Esophagus muscularis mucosa (tissue), 4 donors: ENCODE results near the gene LMO2. TPM values are rescaled to one million over a fixed set of nuclear protein-coding genes. Genes with fewer than 3 reads are reported as not detected.

Experiments
- DNase-seq: peaks from one replicate; pipeline ENCODE4 v3.0.0-alpha.2; 2017; ENCODE audit errors: extremely low spot score
- H3K27ac ChIP-seq, 4 donors: fragments of 200-600 bp; sonication (generic); replicated peaks in 1 of 4; 1 replicate in 3 of 4; 2 replicates in 1 of 4; pipeline ENCODE4 v1.5.1; 2016 to 2019; ENCODE audit warnings: mild to moderate bottlenecking in 1 of 4
- H3K27me3 ChIP-seq, 4 donors: fragments of 200-600 bp; sonication (generic); one replicate each; pipeline versions ENCODE4 v1.5.1 to v1.6.0; 2016 to 2019
- H3K36me3 ChIP-seq, 4 donors: fragments of 200-600 bp; sonication (generic); one replicate each; pipeline ENCODE4 v1.5.1; 2016 to 2019
- H3K4me1 ChIP-seq, 4 donors: fragments of 200-600 bp; sonication (generic); one replicate each; pipeline ENCODE4 v1.5.1; 2016 to 2019
- H3K4me3 ChIP-seq, 4 donors: fragments of 200-600 bp; sonication (generic); 1 replicate in 2 of 4; 2 replicates in 2 of 4; pipeline ENCODE4 v1.5.1; 2016 to 2019; ENCODE audit warnings: mild to moderate bottlenecking in 4 of 4, moderate library complexity in 1 of 4
- H3K9me3 ChIP-seq, 4 donors: fragments of 200-600 bp; sonication (generic); 1 replicate in 3 of 4; 2 replicates in 1 of 4; pipeline ENCODE4 v1.5.1; 2016 to 2019
- CTCF ChIP-seq, 3 experiments: fragments of 200-600 bp in 2 of 3; fragments of 450-650 bp in 1 of 3; sonication (generic) in 2 of 3; IDR thresholded peaks; one replicate each; pipeline ENCODE4 v1.5.1; 2017 to 2019; ENCODE audit warnings: antibody characterized with exemption in 3 of 3, mild to moderate bottlenecking in 2 of 3, moderate library complexity in 1 of 3
- EP300 ChIP-seq: sonication (generic); formaldehyde crosslinking; IDR thresholded peaks from one replicate; pipeline ENCODE4 v1.6.1; 2017; ENCODE audit warnings: antibody characterized with exemption
- POLR2A ChIP-seq: fragments of 450-650 bp; IDR thresholded peaks from one replicate; pipeline ENCODE4 v1.6.1; 2017; ENCODE audit warnings: antibody characterized with exemption, moderate library complexity, mild to moderate bottlenecking, low read depth
- POLR2AphosphoS5 ChIP-seq, 2 donors: sonication (generic); formaldehyde crosslinking; IDR thresholded peaks; one replicate each; pipeline ENCODE4 v1.6.1; 2017; ENCODE audit warnings: antibody characterized with exemption in 2 of 2
- whole genome bisulfite sequencing: methylation state at CpG from one replicate; pipeline ENCODE4 v1.1.5; 2018; 5-methylcytosine and 5-hydroxymethylcytosine counted together
- intact Hi-C: fragments of 100-400 bp; cut with DNase I; formaldehyde crosslinking; loops from one replicate; pipeline ENCODE4 v1.15.1; 2023
- total RNA-seq, 4 donors: library from RNA; depleted of rRNA; stranded (reverse); fragments of >200 nt; gene quantifications; one replicate each; pipeline versions ENCODE4 v1.1.0 to v1.2.1, GENCODE V29; 2016

Gene LMO2
- total RNA-seq, 4 donors from 2014 or later: 13.3 to 20.2 (median 15.5) TPM

DNA sequence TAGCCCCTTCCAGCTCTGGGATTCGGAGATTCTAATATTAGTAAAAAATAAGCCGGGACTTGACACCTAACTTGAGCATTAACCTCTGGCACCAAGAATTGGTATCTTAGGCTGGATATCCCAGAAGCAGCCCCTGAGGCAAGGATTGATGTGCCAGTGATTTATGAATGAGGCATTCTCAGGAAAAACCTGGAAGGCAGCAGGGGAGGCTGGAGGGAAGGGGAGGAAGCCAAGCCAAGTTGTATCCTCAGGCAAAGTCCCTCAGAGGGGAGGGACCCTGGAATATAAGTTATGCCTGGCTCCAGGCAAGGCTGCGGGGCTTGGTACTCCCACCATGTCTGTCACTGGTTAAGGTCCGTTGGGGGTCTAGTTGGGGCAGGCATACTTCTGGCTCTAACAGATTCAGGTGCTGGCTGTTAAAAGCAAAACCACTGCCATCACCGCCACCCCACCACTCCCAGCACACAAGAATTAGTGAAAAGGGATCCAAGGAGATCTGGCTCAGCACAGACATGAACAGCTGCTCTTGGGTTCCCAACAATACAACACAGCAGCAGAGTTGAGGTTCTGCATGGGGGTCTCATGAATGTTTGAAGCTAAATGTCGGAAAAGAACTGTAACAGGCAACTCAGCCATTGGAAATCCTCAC is 29.8 kb downstream of the LMO2 start:
- peaks cover 0 to 12% (median 3%) of the 10 kb centered on the region in 4 donors for H3K36me3 ChIP-seq
- H3K9me3 ChIP-seq: no peaks in the 10 kb centered on the region
- peak overlapping the region in 1 of 4 donors; percentile 8 for H3K27ac ChIP-seq
- H3K4me1 ChIP-seq: peaks cover 0 to 21% (median 9%) of the 10 kb centered on the region in 4 donors
- H3K27me3 ChIP-seq: peaks cover 0 to 43% (median 0%) of the 10 kb centered on the region in 4 donors
- TF ChIP-seq POLR2A (no peak), CTCF (IDR thresholded peaks at IDR 0.05) (no peak), EP300 (no peak), POLR2AphosphoS5 (IDR thresholded peaks at IDR 0.05) (no peak)
- DNase-seq: no peak
- intact Hi-C loops: no loop called here
- WGBS: 75% methylated on average over 6 of the region's 6 CpGs
- H3K4me3 ChIP-seq: no peak overlapping the region

DNA sequence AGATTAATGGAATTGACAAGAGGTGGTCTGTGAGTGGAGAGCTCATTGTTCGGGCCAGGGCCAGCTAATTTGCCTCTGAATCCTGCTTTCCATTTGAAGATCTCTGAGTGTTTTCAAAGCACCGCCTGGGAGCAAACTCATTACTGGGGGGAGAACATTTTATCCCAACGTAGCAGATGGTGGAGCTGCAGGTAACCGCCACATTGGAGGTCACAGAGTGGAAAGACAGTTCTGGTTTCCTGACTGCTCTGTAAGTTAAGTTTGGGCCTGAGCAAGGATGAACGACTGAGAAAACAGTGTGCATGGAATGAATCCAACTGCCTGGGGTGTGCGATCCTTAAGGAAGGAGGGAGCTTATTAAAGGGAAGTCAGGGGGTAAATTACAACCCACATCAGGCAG is 30.5 kb downstream of the LMO2 start:
- 77% methylated on average over 5 of the region's 6 CpGs for WGBS
- DNase-seq: no peak
- intact Hi-C loops: no loop called here
- peaks cover 0 to 21% (median 9%) of the 10 kb centered on the region in 4 donors for H3K4me1 ChIP-seq
- H3K4me3 ChIP-seq: no peak overlapping the region
- peaks cover 0 to 44% (median 0%) of the 10 kb centered on the region in 4 donors for H3K27me3 ChIP-seq
- H3K36me3 ChIP-seq: peaks cover 0 to 12% (median 3%) of the 10 kb centered on the region in 4 donors
- H3K9me3 ChIP-seq: no peaks in the 10 kb centered on the region
- H3K27ac ChIP-seq: no peak overlapping the region
- no peak for TF ChIP-seq CTCF (IDR thresholded peaks at IDR 0.05)
- TF ChIP-seq EP300: no peak
- TF ChIP-seq POLR2AphosphoS5 (IDR thresholded peaks at IDR 0.05): no peak
- TF ChIP-seq POLR2A: no peak

DNA sequence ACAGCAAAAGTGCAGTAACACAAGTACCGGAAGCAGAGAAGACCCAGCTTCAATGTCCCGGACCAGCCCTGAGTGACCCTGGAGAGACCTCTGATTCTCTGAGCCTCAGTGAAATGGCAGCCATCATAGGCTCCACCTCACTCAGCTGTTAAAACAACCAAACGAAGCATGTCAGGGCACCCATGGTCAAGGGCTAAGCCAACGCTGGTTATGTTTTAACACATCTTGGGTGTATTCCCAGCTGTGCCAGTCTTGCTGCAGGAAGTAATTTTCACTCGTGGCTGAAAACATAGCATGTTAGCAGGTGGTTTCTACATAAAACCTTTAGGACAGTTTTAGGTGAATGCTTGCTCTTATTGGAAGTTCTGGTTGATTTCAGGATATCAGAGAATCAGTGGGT is 30.9 kb downstream of the LMO2 start:
- no peak for TF ChIP-seq EP300
- no peak for TF ChIP-seq CTCF (IDR thresholded peaks at IDR 0.05)
- TF ChIP-seq POLR2A: no peak
- TF ChIP-seq POLR2AphosphoS5 (IDR thresholded peaks at IDR 0.05): no peak
- H3K9me3 ChIP-seq: no peaks in the 10 kb centered on the region
- WGBS: 69% methylated on average over 5 of the region's 5 CpGs
- intact Hi-C loops: no loop called here
- peaks cover 0 to 12% (median 3%) of the 10 kb centered on the region in 4 donors for H3K36me3 ChIP-seq
- peaks cover 0 to 44% (median 0%) of the 10 kb centered on the region in 4 donors for H3K27me3 ChIP-seq
- no peak overlapping the region for H3K4me3 ChIP-seq
- no peak for DNase-seq
- H3K4me1 ChIP-seq: peaks cover 0 to 21% (median 9%) of the 10 kb centered on the region in 4 donors
- no peak overlapping the region for H3K27ac ChIP-seq

- TF ChIP-seq POLR2A (no peak), POLR2AphosphoS5 (IDR thresholded peaks at IDR 0.05) (no peak), CTCF (IDR thresholded peaks at IDR 0.05) (no peak), EP300 (no peak)
- H3K27ac ChIP-seq: no peak overlapping the region
- 91% methylated on average over 16 of the region's 16 CpGs for WGBS
- H3K4me3 ChIP-seq: no peak overlapping the region
- peaks cover 0 to 21% (median 9%) of the 10 kb centered on the region in 4 donors for H3K4me1 ChIP-seq
- no peak for DNase-seq
- no peaks in the 10 kb centered on the region for H3K9me3 ChIP-seq
- H3K27me3 ChIP-seq: peaks cover 0 to 29% (median 0%) of the 10 kb centered on the region in 4 donors
- intact Hi-C loops: loop anchor here (5.0 kb wide), 1 partner anchor 113 kb away; no protein-coding TSS in a partner anchor
- peaks cover 0 to 12% (median 3%) of the 10 kb centered on the region in 4 donors for H3K36me3 ChIP-seq
These were observed 32.6 kb downstream of the LMO2 start for GRCh38 chr11:33859306-33859705.
